CD4-positive, alpha-beta T cell (primary cell): ENCODE measurements around the gene ADAT2. TPM values are rescaled to one million over a fixed set of nuclear protein-coding genes. Genes with fewer than 3 reads are reported as not detected.

Experiments
- ATAC-seq: fragments of 200-7000 bp; cut with Tn5 transposase; one replicate; pipeline ENCODE4 v1.10.0; 2022; ENCODE audit warnings: mild to moderate bottlenecking; ENCODE audit not compliant: poor library complexity
- CTCF ChIA-PET: fragments of 350-600 bp; sonication (Branson Sonifier 250); formaldehyde crosslinking; loops from one replicate; lab custom pipeline; 2021; ENCODE audit warnings: antibody characterized with exemption, inconsistent platforms; lab: Charles Lee
- POLR2A ChIA-PET: fragments of 350-600 bp; sonication (Branson Sonifier 250); formaldehyde crosslinking; loops from one replicate; lab custom pipeline; 2021; ENCODE audit warnings: antibody characterized with exemption, inconsistent platforms; lab: Charles Lee
- DNase-seq, 14 experiments: peaks; one replicate each; pipeline ENCODE4 v3.0.0-alpha.2; 2013 to 2020; ENCODE audit warnings: mixed read lengths in 2 of 14
- H3K27ac ChIP-seq, 2 donors: one replicate each; pipeline versions ENCODE4 v1.5.1 to v1.7.0; 2013; ENCODE audit warnings: low read length in 2 of 2, low read depth in 1 of 2, mild to moderate bottlenecking in 1 of 2
- H3K27me3 ChIP-seq, 2 experiments: 1 replicate in 1 of 2; 2 replicates in 1 of 2; pipeline versions ENCODE4 v1.6.1 to v1.7.0; 2013; ENCODE audit warnings: low read length in 2 of 2, control low read depth in 1 of 2, mild to moderate bottlenecking in 1 of 2, moderate library complexity in 1 of 2; ENCODE audit not compliant: insufficient read depth in 2 of 2, control insufficient read depth in 1 of 2
- H3K36me3 ChIP-seq: one replicate; pipeline ENCODE4 v1.6.1; 2013; ENCODE audit warnings: low read length, control low read depth; ENCODE audit not compliant: insufficient read depth
- H3K4me1 ChIP-seq: one replicate; pipeline ENCODE4 v1.6.1; 2013; ENCODE audit warnings: low read length, control low read depth; ENCODE audit not compliant: insufficient read depth
- H3K4me3 ChIP-seq: one replicate; pipeline ENCODE4 v1.5.1; 2013; ENCODE audit warnings: mild to moderate bottlenecking, low read length, moderate library complexity
- H3K9me3 ChIP-seq, 2 experiments: 1 replicate in 1 of 2; 2 replicates in 1 of 2; pipeline versions ENCODE4 v1.6.1 to v1.7.0; 2013; ENCODE audit warnings: low read length in 2 of 2, mild to moderate bottlenecking in 2 of 2, control low read depth in 1 of 2, moderate library complexity in 1 of 2; ENCODE audit not compliant: control insufficient read depth in 1 of 2, insufficient read depth in 1 of 2
- H3K27ac Mint-ChIP-seq: one replicate; pipeline ENCODE4 v1.8.0; 2020; ENCODE audit warnings: mixed read lengths
- H3K27me3 Mint-ChIP-seq: one replicate; pipeline ENCODE4 v1.8.0; 2021; ENCODE audit warnings: mixed read lengths
- H3K36me3 Mint-ChIP-seq: one replicate; pipeline ENCODE4 v1.8.0; 2021; ENCODE audit warnings: low read depth, mixed read lengths
- H3K4me1 Mint-ChIP-seq: one replicate; pipeline ENCODE4 v1.8.0; 2021; ENCODE audit warnings: low read depth, mixed read lengths
- H3K4me3 Mint-ChIP-seq: one replicate; pipeline ENCODE4 v1.8.0; 2020; ENCODE audit warnings: mild to moderate bottlenecking, mixed read lengths
- H3K9me3 Mint-ChIP-seq: one replicate; pipeline ENCODE4 v1.8.0; 2020; ENCODE audit warnings: mixed read lengths
- CTCF ChIP-seq: fragments of 200-600 bp; IDR thresholded peaks from one replicate; pipeline ENCODE4 v1.8.0; 2022; ENCODE audit warnings: antibody characterized with exemption, mild to moderate bottlenecking
- intact Hi-C, 2 experiments: fragments of 100-400 bp; cut with DNase I in 1 of 2; cut with micrococcal nuclease in 1 of 2; formaldehyde crosslinking; loops; one replicate each; pipeline versions ENCODE4 v1.15.1 to v1.9.0; 2023 to 2025; cut with DNase I, micrococcal nuclease
- total RNA-seq, 174 experiments: library from RNA in 2 of 174; stranded (reverse) in 2 of 174; gene quantifications; one replicate each; pipeline ENCODE4 v1.2.3 and lab custom pipeline; 2021 to 2026

ADAT2 gene
- total RNA-seq, 2 experiments from 2014 or later: 14.6 to 17.4 TPM

DNA sequence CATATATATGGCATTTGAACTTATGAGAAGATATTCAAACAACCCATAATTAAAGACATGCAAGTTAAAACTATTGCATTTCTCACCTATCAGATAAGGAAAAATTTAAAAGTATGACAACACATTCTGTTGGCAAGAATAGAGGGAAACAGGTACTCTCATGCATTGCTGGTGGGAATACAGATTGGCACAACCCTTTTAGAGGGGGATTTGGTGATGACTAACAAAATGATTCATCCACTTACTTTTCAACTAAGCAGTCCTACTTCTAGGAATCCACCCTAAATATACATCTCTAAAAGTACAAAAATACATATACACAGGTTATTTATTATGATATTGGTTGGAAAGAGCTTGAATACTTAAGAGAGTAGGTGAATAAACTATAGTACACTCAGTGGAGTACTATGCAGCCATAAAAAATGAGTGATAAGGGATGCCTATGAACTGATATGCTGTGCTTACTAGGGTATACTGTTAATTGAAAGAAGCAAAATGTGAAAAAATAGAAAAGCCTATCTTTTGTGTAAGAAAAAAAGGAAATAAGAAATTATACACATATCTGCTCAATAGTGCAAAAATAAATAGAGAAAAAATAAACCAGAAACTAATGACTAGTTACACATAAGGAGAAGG, 42.2 kb downstream of the ADAT2 start:
- Mint-ChIP-seq H3K9me3 (no peaks in the 10 kb centered on the region), H3K36me3 (no peaks in the 10 kb centered on the region), H3K27me3 (peaks cover 6% of the 10 kb centered on the region), H3K27ac (no peak overlapping the region), H3K4me3 (no peak overlapping the region), H3K4me1 (no peaks in the 10 kb centered on the region)
- ATAC-seq: no peak
- no peak for TF ChIP-seq CTCF
- POLR2A ChIA-PET: no interaction called here
- Histone ChIP-seq H3K36me3 (no peaks in the 10 kb centered on the region), H3K27ac (no peak overlapping the region), H3K9me3 (peaks cover 0 to 5% of the 10 kb centered on the region in 2 experiments), H3K4me3 (no peak overlapping the region), H3K27me3 (no peaks in the 10 kb centered on the region), H3K4me1 (no peaks in the 10 kb centered on the region)
- CTCF ChIA-PET: no interaction called here
- DNase-seq: no peak
- intact Hi-C loops: no loop called here

DNA sequence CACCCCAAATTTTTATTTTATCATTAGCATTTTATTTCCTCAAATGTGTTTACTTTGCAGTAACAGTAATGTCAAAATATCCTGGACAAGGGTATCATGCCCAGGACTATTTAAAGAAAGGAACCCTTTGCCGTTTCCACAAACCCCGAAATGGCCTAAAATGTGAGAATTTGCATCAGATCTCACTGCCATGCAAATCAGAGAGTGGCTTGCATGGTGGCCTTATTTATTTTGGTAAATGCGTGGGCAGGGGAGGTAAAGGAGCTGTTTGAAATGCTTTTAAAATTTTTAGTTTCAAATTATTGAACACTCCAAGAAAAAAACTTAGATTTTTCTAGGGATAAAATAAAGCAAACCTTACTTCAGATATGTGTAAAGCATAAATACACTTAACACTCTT, 43.8 kb downstream of the ADAT2 start:
- Mint-ChIP-seq H3K27me3 (peaks cover 6% of the 10 kb centered on the region), H3K9me3 (no peaks in the 10 kb centered on the region), H3K27ac (no peak overlapping the region), H3K4me1 (peaks cover 6% of the 10 kb centered on the region), H3K36me3 (no peaks in the 10 kb centered on the region), H3K4me3 (no peak overlapping the region)
- no peak overlapping the region for H3K4me3 ChIP-seq
- DNase-seq (no peak), ATAC-seq (no peak)
- ChIA-PET CTCF (no interaction called here), POLR2A (no interaction called here)
- H3K27ac ChIP-seq: no peak overlapping the region
- intact Hi-C loops: no loop called here
- H3K4me1 ChIP-seq: no peaks in the 10 kb centered on the region
- peaks cover 0 to 5% of the 10 kb centered on the region in 2 experiments for H3K9me3 ChIP-seq
- no peak for TF ChIP-seq CTCF
- no peaks in the 10 kb centered on the region for H3K36me3 ChIP-seq
- H3K27me3 ChIP-seq: no peaks in the 10 kb centered on the region

DNA sequence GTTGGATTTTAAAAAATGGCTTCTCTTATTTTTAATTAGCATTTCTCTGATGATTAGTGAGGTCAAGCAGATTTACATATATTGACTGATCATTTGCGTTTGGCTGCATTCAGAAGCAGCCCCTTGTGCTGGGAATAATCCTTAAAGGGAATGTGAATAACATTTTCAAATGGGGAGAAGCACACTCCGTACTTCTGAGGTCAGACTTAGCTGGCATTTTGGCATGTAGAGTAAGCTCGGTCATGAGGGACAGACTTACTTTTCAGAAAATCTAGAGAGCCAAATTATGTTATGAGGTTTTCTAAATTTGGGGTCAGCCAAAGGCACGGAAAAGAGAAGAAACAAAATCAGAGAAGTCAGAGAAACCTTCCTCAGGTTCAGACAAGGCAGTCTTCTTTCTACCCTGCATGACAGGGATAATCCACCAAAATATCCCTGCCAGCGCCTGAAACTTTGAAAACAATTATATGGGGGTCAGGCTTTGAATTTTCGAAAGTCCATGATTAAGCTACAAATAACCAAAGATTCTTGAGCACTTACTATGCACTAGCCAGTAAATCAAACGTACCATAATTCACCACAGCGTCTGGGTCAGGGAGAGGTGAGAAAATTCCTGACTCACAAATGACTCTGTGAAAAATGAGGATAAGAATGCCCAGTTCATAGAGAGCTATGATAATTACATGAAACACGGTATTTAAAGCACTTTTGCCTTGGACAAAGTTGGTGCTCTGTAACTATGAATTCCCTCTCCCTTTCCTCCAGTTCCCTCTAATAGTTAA, 44.9 kb downstream of the ADAT2 start:
- Histone ChIP-seq H3K27me3 (no peaks in the 10 kb centered on the region), H3K36me3 (no peaks in the 10 kb centered on the region), H3K27ac (no peak overlapping the region), H3K9me3 (peaks cover 0 to 5% of the 10 kb centered on the region in 2 experiments), H3K4me3 (no peak overlapping the region), H3K4me1 (peaks cover 11% of the 10 kb centered on the region)
- no peak overlapping the region for H3K27ac Mint-ChIP-seq
- POLR2A ChIA-PET: no interaction called here
- H3K4me1 Mint-ChIP-seq: peaks cover 17% of the 10 kb centered on the region
- H3K27me3 Mint-ChIP-seq: peaks cover 6% of the 10 kb centered on the region
- intact Hi-C loops: no loop called here
- DNase-seq (no peak), ATAC-seq (no peak)
- CTCF ChIA-PET: no interaction called here
- no peak overlapping the region for H3K4me3 Mint-ChIP-seq
- no peaks in the 10 kb centered on the region for H3K9me3 Mint-ChIP-seq
- TF ChIP-seq CTCF: no peak
- no peaks in the 10 kb centered on the region for H3K36me3 Mint-ChIP-seq
